Posterior cingulate gyrus (tissue), 11 donors: ENCODE measurements around the gene STPG3.
A peak's percentile ranks its signal among the peaks of the same experiment; 100 is the strongest.

Source experiments
- DNase-seq, 10 donors: peaks; one replicate each; pipeline versions ENCODE4 v3.0.0 to v3.0.0-alpha.2; 2020 to 2021; ENCODE audit warnings: mixed read lengths in 3 of 10
- intact Hi-C: fragments of 100-400 bp; cut with DNase I; formaldehyde crosslinking; loops from one replicate; pipeline ENCODE4 v1.15.1; 2023

STPG3 gene

DNA sequence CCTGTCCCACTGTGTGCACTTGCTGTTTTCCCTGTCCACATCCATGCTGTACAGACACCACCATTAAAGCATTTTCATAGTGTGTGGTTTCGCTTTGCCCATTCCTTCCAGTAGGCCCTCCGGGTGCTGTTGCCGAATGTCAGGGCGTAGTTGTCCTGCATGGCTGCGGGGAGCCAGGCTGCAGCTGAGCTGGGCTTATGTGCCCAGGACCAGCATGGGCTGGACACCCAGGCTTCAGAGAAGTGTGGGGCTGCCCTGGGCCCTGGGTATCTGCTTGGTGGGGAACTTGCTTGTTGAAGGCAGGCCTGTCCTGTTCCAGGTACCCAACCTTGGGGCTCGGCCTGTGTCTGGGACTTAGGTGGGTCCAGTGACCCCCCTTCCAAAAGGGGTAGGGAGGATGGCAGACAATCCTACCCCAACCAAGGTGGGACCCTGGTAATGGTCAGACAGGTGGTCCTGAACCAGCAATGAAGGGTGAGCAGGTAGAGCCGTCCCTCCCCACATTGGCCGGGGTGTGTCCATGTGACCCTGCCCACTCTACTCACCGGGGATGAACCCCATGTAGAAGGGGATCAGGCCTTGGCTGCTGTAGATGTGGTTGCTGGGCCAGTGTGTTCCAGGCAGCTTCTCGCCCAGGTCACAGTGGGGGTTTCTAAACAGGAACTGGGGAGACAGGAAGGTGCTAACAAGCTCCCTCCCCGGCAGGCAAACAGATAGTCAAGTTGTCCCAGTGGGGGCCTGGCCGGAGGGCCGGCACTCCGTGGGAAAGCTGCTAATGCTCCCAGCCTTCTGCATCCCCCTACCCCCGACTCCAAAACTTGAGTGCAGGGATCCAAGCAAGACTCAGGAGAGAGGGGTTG is 7.2 kb upstream of the STPG3 start:
- intact Hi-C loops, result no loop called here
- no peak for DNase-seq

DNA sequence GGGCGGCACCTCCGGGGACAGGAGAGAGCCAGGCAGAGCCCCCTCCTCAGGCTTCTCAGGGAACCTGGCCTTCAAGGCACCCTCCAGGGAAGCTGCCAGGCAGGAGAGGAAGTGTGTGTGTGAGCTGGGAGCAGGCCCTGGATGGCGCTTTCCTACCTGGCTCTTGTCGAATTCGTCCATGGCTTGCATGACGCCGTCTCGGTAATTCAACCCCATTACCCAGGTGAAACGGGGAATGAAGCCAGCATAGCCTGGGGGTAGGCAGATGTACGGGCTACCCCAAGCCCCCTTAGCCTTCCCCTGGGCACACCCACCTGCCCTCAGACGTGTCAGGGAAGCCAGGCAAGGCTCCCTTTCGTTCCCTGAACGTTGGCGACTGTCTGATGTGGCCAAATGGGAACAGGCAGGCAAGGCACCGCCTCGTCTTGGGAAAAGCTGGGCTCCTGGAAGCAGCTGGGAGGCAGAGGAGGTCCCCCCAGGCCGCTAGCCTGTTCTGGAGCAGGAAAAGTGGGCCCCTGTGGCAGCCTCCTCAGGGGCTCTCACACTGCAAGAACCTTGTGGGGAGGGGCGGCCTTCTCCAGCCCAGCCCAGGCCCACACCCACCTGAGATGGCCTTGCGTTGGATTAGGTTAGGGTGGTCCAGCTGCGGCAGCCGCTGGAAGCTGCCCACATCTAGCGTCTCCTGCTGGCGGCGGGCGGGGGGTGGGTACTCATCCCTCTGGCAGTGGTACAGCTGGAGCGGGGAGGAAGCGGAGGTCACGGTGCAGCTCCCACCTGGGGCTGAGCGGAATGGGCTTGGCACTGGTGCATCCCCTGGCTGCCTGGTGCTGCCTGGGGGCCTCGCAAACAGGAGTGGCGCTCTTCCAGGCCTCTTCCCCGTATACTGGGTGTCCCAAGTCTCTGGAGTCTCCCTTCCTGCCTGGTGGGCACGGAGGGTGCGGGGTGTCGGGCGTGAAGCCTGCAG is 6.3 kb upstream of the STPG3 start:
- intact Hi-C loops, result no loop called here
- no peak for DNase-seq

DNA sequence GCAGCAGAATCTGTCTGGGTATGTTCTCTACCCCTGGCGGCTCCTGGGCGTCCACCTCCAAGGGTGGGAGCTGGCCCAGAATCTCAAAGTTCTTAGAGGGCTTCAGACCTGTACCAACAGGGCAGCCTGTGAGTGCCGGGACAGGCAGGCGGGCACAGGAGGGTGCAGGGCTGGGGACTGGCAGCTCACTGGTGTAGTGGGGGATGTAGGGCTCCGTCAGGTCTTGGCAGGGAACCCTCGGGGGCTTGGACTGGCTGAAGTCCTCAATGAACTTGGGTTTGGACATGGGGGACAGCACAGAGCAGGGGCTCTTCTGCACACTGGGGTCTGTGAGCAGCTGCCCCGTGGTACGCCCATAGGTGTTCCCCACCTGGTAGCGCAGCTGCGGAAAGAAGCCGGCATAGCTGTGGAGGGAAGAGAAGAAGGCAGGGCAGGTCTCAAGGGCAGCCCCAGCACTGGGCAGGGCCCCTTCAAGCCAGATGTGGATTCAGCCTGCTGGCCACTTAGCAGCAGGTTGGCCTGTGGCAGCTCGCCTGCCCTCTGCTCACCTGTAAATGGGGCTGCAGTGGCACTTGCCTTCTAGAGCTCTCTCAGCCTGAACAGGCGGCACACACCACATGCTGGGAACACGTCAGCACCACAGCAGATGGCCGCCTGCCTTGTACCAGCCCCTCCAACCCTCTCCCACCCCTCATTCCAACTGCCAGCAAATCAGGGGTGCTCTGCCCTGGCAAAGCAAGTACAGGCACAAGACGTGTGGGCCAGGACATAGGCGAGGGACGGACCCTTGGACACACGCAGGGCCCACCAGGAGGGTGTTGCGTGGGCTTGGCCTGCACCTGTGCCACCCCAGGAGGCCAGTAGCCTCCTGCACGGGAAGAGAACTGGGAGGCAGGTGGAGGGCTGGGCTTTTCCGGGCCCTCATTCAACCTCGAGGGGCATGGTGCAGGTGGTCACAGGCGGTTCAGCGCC is 5.3 kb upstream of the STPG3 start:
- intact Hi-C loops, result no loop called here
- DNase-seq, result no peak

DNA sequence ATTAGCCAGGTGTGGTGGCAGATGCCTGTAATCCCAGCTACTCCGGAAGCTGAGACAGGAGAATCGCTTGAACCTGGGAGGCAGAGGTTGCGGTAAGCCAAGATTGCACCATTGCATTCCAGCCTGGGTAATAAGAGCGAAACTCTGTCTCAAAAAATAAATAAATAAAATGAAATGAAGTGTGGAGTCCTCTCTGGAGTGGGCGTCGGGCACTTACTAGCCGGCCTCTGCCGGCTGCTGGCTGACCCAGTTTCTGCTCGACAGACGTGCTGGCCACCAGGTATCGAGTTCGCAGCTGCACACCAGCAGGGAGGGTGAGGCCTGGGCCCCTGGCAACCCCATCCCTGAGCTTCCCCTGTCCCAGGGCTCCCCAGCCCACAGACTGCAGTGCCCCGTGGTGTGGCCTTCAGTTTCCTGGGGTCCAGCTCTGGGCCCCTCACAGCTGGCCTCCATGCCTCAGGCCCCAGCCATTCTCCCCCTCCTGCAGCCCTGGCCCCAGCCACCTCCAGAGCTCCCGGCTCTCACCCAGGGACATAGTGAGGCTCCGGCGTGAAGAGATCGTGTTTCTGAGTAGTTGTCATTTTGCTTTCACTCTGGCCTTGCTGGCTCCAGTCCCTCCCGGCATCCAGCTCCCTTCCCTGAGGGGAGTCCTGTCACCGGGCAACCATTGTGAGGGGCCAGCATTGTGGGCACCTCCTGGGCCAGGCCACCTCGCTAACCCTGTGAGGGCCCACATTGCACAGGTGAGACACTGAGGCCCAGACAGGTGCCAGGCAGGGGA is 3.8 kb upstream of the STPG3 start:
- intact Hi-C loops, result no loop called here
- peak in 1 of 10 donors; percentile 88 for DNase-seq

DNA sequence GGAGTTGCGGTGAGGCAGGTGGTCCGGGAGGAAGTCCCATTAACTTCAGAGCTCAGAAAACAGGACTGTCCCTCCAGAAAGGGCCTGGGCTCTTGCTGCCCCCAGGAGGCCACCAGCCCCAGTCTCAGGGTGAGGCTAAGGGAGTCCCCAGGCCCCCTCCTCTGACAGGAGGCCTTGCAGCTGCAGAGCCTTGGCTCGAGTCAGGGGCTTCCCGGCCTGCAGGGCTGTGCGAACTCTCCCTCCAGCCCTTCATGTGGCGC is 3.2 kb upstream of the STPG3 start:
- intact Hi-C loops, result no loop called here

DNA sequence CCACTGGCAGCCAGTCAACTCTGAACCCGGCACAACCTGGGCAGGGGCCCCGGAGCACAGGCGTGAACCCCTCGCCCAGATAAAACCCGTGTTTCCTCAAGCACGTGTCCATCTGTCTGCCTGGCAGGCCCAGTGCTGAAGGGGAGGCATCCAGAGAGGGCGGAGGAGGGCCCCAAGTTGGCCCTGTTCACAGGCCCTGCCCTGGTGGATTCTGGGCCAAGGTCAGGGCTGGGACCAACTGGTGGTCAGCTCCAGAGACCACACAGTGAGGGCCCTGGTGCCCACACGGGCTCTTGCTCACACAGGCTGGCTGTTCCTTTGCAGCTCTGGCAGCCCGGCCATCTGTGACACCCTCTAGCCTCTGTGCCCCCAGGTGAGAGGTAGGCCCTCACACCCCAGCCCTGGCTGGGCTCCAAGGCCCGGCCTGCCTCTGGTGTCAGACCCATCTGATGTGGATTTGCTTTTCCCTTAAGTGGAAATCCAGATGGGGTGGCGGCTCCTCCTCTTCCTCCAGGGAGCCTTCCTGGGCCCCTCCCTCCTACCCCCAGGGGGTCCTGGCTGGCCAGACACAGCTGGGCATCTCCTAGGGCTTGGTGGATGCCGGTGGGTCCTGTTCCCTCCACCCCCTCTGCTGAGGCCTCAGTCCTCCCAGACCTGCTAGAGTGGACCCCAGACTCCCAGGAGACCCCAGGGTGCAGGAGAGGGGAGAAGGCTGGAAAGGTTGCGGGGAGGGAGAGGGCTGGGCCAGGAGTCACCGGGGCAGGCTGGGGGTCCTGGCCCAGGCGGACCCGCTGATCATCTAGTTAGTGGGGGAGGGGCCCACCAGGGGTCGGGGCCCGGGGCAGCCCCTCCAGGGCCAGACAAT is 525 bp upstream of the STPG3 start:
- intact Hi-C loops, result no loop called here
- no peak for DNase-seq

More for the DNA sequence above, 3.2 kb upstream of the STPG3 start:
- no peak for DNase-seq

DNA sequence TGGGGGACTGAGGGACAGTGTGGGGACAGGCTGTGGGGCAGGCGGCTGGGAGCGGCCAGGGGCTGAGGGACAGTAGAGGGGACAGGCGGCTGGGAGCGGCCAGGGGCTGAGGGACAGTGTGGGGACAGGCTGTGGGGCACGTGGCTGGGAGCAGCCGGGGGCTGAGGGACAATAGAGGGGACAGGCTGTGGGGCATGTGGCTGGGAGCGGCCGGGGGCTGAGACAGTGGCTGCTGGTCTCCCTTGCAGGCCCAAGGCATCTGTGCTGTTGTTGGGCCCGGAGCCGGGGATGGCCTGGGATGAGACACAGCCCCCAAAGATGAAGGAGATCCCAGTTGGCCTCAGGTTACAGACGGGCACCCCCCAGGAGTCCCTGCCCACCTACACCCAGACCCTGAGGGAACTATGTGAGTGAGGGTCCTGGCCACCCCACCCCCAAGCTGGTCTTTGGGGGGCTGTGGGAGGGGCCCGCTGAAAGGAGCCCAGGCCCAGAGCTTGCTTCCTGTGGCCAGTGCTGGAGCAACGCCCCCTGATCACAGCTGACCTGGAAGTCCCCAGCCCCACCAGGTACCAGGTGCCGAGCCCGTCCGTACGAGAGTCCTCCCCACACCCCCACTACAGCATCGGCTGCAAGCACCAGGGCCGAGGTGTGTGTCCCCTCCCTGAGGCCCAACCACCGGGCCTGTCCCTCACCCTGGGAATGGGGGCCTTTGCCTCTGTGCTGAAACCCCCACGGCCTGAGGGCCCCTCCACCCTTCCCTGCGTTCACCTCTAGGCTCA is 593 bp downstream of the STPG3 start:
- intact Hi-C loops, result no loop called here
- no peak for DNase-seq

DNA sequence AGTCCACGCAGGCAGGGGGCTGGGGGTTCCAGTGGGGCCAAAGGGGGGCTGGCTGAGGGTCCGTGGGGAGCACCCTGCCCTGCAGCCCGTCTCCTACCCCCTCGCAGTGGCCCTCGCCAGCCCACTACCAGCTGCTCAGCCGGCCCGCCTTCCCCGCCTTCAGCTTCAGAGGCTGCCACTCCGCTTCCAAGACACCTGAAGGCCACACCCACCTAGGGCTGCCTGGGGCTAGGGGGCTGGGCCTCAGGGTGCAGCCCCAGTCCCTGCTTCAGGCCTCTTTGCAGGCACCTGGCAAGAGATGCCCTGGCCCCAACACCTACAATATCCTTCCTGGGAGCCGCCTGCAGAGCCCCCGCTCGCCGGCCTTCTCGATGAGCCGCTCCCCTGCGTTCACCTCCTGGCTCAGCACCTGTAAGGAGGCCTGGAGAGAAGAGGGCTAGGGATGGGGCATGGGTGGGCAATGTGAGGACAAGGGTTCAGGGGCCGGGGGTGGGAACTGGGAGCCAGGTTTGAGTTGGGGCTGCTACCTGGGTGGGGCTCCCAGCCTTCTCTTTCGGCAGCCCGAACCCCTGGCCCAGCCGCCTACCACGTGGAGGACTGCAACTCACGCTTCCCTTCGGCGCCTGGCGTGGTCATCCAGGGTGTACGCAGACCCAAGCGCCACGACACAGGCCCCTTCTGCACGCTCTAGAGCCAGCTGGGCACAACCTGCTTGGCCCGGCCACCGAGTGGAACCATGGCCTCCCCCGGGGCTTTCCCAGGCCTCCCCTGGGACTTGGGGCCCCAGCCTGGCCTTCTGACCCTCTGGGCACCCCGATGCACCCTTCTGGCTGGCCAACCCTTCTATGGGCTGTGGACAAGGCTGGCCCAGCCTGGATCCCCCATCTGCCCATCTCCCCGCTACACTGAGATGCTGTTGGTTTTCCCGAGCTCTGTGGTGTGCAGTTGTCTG is 1.7 kb downstream of the STPG3 start:
- peak in 1 of 10 donors; percentile 83 for DNase-seq
- intact Hi-C loops, result no loop called here

DNA sequence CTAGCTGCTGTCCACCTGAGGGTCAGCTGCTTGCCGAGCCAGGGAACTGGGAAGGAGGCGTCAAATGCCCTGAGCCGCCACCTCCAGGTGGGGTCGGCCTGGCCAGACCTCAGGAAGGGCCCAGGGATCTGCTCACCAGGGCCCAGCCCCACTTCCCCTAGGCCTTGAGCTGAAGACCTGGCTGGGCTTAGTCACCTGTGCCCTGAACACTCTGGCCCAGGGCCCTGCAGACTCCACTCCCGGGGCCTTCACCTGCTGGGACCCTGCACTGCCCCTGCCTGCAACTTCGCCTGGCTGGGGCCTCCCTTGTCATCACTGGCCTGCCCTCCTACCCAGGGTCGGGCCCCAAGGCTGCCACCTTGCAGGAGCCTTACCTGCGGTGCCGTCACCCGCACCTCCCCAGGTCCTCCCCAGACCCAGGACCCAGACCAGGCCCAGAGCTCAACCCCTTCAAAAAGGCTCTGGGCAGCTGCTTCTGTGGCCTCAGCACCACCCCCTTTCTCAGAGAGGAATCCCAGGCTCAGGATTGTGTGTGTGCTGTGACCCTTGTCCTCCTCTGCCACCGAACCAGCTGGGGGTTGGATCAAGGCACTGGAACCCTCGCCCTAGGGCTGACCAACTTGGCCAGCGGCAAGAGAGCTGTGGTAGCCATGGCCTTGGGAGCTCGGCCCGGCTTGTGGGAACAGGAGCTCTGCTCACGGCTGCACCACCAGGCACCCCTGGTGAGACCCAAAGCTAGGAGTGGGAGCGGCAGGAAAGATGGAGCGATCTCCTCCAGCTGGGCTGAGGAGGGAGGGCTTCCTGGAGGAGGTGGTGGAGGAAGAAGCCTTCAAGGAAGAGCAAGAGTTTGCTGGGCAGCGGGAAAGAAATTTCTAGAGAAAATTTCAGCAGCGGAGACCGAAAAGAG is 2.9 kb downstream of the STPG3 start:
- peak in 1 of 10 donors; percentile 84 for DNase-seq
- intact Hi-C loops, result no loop called here

DNA sequence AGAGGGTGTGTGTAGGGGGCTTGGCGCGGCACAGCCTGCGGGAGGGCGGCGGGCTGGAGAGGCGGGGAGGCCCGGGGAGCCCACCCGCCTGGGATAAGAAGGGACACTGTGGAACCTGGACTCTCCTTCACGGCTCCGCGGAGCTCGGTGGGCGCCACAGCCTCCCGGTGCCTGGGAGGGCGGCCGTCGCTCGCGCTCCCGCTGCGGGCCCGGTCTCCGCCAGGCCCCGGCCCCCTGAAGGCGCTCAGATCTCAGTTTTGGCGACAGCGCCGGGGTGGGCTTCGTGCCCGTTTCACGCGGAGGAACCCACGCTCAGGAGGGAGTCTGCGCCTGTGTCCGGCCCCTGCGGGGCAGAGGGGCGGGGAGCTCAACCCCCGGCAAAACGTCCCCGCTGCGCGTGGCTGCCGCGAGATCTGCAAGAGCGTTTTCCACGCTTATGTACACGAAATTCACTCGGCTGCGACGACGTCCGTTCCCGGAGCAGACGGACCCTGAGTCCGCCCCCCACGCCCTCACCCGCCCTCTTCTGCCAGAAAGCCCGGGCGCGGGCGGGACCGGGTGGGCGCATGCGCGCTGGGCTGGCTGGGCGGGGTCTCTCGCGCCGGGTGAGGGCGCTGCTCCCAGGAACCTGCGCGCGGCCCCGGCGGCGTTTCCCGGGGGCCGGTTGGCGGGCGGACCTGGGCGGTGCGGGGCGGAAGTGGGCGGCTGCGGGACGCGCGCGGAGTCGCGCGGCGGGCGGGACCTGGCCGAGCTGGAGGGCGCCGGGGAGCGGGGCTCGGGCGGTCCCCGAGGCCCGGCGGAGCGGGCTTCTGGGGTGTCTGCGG is 3.8 kb downstream of the STPG3 start, which contains the start of gene NELFB:
Gene NELFB (plus strand): TSS at position 704 of the 824 bp plus-strand sequence.
- intact Hi-C loops, result loop anchor here (1.0 kb wide), 1 partner anchor 14 kb away; the partner anchor contains the start of gene TUBB4B
- DNase-seq, result peak; percentile 90 to 99 (median 93)

DNA sequence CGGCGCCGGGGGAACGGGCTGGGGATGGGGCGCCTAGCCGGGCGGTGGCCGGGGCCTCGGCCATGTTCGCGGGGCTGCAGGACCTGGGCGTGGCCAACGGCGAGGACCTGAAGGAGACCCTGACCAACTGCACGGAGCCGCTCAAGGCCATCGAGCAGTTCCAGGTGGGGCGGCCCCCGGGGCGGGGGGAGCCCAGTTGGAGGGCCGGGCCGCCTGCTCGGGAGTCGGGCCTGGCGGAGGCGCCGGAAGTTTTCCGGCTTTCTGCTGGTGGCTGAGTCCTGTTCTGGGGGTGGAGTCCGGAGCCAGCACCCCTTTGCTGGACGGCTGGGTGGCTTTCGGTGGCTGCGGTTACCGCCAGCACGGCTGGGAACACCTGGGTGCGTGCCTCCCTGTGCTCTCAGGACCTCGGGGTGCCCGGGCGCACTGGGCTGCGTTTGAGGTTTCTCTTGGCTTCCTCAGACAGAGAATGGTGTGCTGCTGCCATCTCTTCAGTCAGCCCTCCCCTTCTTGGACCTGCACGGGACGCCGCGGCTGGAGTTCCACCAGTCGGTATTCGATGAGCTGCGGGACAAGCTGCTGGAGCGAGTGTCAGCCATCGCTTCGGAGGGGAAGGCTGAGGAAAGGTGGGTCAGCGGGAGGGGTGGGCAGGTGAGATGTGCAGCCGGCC is 4.5 kb downstream of the STPG3 start:
- intact Hi-C loops, result loop anchor here (1.0 kb wide), 1 partner anchor 14 kb away; the partner anchor contains the start of gene TUBB4B
- DNase-seq, result peak in 1 of 10 donors; percentile 87

DNA sequence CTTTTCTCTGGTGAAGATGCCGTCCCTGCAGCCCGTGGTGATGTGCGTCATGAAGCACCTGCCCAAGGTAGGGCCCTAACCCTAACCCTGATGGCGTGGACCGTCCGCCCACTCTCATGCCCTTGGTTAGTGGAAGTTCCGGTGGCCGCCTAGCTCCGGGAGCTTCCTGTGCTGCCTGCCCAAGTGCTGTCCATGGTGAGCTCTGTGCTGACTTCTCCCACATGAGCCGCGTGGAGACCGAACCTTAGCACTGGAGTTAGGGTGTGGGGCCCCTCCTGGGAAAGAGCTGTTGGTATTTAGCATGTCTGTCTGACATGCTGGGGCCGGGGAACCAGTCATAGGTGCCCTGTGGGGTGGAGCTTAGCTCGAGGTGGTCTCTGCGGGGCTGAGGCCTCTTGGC is 5.3 kb downstream of the STPG3 start:
- intact Hi-C loops, result no loop called here
- no peak for DNase-seq

DNA sequence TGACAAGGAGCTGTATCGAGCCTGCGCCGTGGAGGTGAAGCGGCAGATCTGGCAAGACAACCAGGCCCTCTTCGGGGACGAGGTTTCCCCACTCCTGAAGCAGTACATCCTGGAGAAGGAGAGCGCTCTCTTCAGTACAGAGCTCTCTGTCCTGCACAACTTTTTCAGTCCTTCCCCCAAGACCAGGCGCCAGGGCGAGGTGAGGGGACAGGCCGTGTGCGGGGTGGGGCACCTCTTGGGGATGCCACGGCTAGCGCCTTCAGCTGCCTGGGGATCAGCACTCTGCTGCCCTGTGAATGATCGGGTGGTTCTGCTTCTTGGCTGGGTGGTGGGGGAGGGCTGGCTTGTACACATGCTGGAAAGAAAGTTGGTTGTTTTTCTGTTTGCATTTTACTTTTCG is 5.8 kb downstream of the STPG3 start:
- intact Hi-C loops, result no loop called here
- DNase-seq, result no peak
